ENCODE data around the gene GPC5.
A peak's percentile ranks its signal among the peaks of the same experiment; 100 is the strongest.
"Not testable (repeated sequence)": the region's sequence is repeated elsewhere in the genome, so short reads cannot be mapped to it uniquely, and the experiment has no call there.

Gene GPC5

DNA sequence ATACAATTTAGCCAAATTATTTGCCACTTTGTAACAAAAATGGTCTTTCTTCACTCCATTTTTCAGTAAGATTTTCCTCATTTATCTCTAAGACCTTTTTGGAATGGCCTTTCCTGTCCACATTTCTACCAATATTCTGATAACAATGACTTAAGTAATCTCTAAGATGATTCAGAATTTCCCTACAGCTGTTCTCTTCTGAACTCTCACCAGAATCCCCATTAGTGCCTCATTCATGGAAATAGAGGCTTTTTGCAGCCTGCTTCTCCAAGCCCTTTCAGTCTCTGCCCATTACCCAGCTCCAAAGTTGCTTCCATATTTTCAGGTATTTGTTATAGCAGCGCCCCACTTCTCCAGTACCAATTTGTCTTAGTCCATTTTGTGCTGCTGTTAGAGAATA is 867.0 kb downstream of the GPC5 start:
- DNase-seq (ENCODE audit: low spot score), result no peak

DNA sequence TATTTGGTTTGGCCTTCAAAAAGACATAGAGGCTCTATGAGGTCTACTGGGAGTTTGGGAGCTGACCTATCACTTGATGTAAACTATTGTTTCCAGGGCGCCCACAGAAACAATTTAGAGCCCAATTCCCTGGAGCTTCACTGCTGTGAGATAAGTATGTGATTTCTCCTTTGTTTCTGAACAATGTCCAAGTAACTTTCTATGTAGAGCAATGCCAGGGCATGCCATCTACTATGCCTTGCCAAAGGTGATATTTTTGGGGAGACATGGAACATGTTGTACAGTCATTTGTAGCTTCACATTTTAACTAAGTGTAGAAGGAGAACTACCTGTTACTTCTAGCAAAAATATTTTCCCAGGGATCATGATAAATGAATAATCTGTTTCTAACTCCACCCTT is 872.6 kb downstream of the GPC5 start:
- no peak for DNase-seq (ENCODE audit: low spot score)

DNA sequence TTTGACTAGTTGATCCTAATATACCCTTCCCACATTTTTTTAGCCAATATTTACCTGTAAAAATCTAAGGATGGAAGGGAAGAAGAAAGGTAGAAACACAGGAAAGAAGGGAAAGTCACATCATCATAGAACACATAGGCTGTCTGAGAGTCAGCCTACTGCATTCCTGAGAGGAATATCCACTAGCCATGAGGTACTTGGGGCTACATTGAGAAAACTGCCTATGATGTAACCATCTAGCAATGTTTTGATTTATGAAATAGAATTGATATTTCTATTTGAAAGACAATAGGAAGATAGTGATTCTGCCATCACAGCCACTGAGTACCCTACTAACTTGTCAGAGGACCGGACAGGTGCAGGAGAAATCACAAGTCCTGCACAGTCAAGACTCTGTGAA is 873.8 kb downstream of the GPC5 start:
- no peak for DNase-seq (ENCODE audit: low spot score)

DNA sequence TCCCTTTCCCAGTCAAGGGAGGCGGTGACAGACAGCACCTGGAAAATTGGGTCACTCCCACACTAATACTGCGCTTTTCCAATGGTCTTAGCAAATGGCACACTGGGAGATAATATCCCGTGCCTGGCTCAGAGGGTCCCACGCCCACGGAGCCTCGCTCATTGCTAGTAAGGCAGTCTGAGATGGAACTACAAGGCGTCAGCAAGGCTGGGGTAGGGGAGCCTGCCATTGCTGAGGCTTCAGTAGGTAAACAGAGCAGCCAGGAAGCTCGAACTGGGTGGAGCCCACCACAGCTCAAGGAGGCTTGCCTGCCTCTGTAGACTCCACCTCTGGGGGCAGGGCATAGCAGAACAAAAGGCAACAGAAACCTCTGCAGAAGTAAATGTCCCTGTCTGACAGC is 882.6 kb downstream of the GPC5 start:
- not testable (repeated sequence) for DNase-seq (ENCODE audit: low spot score)

DNA sequence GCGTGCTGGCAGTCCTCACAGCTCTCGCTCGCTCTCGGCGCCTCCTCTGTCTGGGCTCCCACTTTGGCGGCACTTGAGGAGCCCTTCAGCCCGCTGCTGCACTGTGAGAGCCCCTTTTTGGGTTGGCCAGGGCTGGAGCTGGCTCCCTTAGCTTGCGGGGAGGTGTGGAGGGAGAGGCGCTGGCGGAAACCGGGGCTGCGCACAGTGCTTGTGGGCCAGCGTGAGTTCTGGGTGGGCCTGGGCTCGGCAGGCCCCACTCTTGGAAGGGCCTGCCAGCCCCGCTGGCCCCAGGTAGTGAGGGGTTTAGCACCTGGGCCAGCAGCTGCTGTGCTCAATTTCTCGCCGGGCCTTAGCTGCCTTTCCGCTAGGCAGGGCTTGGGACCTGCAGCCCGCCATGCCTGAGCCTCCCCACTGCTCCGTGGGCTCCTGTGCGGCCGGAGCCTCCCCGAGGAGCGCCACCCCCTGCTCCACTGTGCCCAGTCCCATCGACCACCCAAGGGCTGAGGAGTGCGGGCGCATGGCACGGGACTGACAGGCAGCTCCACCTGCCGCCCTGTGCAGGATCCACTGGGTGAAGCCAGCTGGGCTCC is 892.4 kb downstream of the GPC5 start:
- DNase-seq (ENCODE audit: low spot score), result not testable (repeated sequence)

DNA sequence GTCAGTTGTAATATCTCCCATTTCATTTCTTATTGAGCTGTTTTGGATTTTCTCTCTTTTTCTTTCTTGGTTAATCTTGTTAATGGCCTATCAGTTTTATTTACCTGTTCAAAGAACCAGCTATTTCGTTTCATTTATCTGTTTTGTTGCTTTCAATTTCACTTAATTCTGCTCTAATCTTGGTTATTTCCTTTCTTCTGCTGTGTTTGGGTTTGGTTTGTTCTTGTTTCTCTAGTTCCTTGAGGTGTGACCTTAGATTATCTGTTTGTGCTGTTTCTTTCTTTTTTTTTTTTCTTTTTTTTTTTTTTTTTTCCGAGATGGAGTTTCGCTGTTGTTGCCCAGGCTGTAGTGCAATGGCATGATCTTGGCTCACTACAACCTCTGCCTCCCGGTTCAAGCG is 896.1 kb downstream of the GPC5 start:
- DNase-seq (ENCODE audit: low spot score), result not testable (repeated sequence)

DNA sequence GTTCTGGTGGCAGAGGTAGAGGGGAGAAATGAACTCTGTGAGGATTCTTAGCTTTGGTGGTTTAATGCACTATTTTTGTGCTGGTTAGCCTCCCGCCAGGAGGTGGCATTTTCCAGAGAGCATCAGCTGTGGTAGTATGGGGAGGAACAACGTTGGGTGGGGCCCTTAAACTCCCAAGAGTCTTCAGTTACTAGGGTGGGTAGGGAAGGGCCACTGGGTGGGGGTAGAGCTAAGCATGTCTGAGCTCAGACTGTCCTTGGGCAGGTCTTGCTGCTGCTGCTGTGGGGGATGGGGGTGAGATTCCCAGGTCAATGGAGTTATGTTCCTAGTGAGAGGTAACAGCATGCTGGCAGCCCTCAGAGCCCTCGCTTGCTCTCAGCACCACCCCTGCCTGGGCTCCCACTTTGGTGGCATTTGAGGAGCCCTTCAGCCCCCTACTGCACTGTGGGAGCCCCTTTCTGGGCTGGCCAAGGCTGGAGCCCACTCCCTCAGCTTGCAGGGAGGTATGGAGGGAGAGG is 897.8 kb downstream of the GPC5 start:
- DNase-seq (ENCODE audit: low spot score), result not testable (repeated sequence)

DNA sequence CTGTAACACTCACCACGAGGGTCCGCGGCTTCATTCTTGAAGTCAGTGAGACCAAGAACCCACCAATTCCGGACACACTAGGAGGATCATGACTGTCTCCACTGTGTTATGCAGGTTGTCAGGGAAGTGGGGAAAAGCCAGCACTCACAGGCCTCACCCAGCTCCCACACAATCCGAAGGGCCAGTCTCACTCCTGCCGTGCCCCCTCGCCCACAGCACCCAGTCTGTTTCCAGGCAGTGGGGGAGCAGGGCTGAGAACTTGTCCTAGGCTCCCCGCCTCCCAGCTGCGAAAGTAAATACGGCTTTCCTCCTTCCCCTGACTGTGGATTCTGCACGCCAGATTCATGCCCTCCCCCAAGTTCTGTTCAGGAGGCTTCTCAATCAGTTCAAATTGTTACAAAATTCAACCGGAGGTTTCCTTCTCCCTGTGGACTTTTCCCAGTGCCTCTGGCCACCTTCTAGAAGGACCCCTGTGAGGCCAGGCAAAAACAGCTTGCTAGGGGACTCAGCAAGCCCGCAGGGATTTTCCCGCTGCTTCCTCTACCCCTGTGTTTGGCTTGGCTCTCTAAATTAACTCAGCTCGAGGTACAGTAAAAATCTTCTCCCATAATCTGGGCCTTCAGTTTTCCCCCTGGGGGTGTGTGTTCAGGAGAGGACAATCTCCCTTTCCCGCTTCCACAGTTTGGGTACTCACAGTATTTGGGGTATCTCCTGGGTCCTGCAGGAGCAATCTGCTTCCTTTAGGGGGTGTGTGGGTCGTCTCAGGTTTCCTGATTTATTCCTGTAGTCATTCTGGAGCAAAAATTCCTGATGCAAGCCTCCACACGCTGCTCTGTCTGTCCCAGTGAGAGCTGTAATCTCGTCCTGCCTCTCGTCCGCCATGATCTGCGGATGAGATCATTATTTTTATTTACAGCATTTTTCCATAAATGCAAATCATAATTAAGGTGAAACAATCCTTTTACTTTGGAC is 899.8 kb downstream of the GPC5 start:
- no peak for DNase-seq (ENCODE audit: low spot score)

DNA sequence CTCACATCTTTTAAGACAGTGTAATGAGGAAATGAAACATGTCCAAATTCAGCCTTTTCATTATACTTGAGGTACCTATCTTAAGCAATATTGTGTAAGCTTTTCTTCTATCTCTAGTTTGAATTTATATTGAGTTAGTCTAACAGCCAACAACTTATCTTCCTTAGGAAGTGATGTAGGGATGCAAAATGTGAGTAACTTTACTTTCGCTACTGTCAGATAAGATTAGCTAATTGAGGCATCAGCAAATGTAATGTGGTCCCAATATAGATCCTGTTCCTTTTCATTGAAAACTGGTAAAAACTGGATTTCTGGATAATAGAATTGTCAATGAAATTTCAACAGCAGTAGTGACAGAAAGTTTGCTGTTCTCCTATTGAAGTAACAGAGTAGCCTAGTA is 902.2 kb downstream of the GPC5 start:
- no peak for DNase-seq (ENCODE audit: low spot score)

DNA sequence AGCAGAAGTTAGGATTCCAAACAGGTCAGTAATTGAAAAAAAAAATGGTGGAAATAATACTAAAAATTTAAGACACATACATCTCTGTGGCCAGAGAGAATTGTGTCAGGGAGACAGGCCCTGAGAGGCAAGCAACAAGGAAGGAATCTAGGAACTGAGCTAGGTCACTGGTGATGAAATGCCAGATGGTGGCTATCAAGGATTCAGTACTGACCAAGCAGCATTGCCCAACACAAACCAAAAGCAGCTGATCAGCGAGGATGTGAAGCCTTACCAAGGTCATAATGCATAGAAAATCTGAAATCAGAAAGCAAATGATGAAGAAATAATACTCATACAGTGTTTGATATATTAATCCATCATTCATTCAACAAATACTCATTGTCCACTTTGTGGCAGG is 905.0 kb downstream of the GPC5 start:
- DNase-seq (ENCODE audit: low spot score), result no peak

DNA sequence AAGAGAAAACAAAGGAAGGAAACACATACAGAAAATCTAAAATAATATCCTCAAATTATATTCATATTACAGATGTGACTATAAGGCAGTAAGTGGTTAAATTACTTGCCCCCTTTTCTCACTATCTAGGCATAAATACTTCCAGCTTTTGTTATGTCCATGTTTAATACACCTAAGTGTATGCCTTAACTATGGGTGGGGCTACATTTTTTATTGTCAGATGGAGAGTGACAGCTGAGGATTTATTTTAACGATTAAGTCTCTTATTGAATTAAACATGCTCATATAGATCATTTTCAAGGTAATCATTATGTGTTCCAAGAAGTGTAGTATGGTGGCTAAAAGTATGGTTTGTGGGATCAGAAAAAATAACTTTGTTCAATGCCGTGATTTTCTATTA is 909.3 kb downstream of the GPC5 start:
- no peak for DNase-seq (ENCODE audit: low spot score)

DNA sequence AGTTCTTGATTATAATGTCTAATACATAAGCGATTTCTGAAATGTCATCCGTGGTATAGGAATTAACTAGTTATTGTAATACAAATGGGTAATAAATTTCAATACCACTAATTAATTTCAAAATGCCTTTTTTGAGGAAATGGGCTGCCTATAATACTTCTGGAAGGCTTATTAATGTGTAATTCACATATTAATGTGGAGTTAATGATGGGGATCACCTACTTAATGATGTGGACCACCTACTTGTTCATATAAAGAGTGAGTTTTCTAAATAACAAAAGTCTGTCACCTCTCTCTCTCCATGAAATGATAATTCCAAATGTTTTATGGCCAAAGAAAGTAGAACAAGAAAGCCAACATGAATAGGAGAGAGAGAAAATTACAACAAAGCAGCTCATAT is 914.4 kb downstream of the GPC5 start:
- DNase-seq (ENCODE audit: low spot score), result no peak

DNA sequence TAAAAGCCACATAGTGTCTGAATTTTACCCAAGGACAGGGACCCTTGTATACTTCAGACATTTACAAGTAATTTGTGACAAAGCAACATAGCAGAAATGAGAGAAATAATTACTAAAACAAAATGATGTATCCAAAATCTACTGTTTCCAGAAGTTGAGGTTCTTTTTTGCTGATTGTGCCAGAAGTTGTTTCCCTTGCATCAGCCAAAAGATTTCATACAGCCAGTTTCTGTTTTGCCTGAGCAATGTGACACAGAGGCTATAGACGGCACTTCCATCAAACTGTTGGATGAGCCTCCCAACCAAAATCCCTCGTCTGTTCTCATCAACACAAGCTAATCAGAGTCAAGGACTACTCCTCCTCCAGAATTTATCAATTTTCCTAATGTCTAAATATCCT is 915.0 kb downstream of the GPC5 start:
- no peak for DNase-seq (ENCODE audit: low spot score)

DNA sequence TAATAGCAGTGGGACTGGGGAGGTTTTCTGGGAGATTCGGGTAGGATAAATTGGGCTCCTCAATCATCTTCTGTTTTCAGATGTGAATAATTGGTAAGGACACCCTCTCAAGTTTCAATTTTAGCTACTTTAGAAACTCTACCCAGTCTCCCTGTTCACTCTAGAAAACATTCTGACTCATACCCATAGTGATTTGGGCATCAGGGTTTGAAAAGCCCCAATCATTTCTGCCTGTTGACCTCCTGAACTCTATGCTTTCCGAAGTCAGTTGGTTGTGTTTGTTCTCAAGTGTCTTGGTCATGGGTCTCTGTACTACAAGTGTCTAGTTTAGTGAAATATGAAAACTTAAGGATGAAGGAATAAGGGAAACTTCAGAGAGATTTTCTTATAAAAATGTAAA is 916.8 kb downstream of the GPC5 start:
- no peak for DNase-seq (ENCODE audit: low spot score)

DNA sequence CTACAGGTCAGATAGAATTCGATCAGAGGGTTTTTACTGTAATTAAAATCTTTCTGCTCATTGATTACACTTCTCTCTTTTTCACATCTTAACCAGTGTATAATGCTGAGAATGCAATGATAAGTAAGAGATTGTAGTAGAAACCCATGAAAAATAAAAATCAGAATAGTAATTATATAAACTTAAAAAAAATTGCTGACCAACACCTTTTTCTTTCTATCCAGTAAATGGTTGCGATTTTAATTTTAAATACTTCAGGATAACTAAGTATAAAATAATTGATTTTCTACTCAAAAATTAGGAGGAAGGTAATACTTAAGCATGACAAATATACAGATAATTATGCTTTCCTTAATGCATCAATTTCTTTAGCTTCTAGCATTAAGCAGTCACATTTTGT is 917.6 kb downstream of the GPC5 start:
- DNase-seq (ENCODE audit: low spot score), result no peak

DNA sequence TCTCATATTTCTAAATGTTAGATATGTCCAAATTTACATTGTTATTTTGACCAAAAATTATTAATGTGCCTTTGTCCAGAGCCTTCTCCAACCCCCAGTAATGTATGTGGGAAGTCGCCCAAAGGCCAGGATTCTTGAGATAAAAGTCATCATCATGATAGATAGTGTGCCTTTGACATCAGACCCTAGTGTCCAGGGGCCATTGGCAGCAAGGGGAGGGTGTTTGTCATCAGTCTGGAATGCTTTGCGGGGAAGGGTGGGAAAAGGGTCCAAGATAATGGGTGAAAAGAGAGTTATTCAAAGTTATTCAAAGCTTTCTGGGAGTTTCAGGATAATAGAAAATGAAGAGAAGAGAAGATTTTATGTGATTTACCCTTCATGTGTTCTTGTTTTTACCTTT is 918.6 kb downstream of the GPC5 start:
- DNase-seq (ENCODE audit: low spot score), result peak; percentile 3

DNA sequence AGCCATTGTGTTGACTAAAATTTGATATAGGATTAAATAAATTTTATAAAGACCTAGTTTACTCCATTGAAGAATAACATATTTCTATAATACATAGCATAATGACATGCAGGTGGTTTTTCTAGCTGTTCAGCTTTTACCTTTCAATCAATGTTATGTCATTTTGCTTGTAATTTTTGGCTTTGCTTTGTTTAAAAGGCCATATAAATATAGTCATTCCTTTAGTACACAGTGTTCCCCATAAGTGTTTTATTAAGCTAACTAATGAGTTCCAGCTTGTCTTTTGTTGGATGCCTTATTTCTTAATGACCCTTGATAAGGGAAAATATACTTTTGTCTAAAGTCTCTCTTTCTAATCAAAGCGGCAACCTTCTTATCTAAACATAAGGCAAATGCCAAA is 921.9 kb downstream of the GPC5 start:
- no peak for DNase-seq (ENCODE audit: low spot score)

DNA sequence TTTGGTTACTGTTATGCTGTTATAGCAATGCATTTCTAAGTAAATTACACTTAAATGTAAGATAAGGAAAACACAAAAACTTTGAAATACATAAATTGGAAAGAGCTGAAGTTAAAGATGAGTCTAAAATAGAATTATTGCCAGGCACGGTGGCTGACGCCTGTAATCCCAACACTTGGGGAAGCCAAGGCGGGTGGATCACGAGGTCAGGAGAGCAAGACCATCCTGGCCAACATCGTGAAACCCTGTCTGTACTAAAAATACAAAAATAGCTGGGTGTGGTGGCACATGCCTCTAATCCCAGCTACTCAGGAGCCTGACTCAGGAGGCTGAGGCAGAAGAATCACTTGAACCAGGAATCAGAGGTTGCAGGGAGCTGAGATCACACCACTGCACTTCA is 922.8 kb downstream of the GPC5 start:
- no peak for DNase-seq (ENCODE audit: low spot score)

DNA sequence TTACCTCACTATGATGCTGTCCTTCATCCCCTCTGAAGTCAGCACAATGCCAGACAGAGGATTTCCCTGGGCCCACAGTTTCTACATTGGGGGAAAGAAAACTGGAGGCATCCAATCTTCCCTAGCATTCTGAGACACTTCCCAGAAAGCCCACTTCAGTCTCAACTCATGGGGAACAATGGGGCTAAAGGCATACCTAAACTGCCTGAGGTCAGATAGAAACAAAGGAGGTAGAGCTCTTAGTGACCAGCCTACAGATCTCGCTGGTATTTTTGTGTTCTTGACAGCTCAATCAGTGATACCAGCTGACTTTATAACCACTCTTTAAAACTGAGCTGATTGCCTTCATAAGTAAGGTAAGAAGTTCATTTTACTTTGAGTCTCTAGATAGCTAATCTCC is 947.2 kb downstream of the GPC5 start:
- DNase-seq (ENCODE audit: low spot score), result no peak

DNA sequence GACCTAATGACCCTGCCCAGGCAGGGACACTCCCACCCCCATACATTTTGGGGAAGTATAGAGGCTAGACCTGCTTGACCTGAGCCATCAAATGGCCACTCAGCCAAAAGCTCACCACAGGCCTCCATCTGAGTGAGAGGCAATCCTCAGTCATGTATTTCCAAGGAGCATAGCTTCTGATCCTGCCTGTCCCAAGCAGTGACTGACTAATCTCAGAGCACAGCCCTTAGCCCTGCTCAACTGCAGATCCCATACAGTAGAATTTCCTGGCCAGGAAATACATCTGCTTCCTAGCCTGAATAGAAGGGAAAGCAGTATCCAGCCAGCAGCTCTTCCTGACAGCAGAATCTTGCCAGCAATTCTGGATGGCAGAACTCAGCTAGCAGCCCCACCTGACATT is 947.6 kb downstream of the GPC5 start:
- DNase-seq (ENCODE audit: low spot score), result no peak

DNA sequence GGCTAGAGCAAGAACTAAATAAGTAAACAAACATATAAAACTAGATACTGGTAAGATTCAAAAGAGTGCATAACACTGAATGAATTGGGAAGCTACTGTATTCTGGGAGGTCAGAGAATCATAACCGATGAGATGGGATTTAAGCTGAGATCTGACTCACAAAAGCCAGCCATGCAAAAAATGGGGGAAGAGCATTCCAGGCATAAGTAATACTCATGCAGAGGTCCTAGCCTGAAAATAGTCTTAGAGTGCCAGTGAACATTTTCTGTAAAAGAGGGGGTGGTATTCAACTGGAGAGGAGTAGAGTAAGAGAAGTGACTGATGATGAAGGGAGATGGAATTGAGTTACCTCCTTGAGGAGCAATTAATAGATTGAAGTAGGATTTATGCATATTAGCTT is 956.2 kb downstream of the GPC5 start:
- peak; percentile 32 for DNase-seq (ENCODE audit: low spot score)

DNA sequence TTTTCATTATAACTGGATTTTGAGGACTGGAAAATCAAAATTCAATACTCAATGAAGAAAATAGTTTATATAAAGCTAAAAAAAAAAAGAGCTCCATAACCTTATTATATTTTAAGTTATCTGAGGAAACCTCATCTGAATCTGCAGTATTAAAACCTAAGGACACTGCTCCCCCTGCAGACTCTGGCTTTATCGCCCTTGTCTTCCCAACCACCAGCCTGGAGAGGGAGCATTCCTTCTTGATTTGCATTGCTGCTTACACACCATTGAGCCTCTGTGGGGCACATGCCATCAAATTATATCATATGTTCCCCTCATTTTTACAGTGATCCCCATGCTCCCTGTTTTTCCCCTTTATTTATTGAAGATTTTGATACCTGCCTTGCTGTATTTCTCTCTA is 956.8 kb downstream of the GPC5 start:
- DNase-seq (ENCODE audit: low spot score), result peak; percentile 2

DNA sequence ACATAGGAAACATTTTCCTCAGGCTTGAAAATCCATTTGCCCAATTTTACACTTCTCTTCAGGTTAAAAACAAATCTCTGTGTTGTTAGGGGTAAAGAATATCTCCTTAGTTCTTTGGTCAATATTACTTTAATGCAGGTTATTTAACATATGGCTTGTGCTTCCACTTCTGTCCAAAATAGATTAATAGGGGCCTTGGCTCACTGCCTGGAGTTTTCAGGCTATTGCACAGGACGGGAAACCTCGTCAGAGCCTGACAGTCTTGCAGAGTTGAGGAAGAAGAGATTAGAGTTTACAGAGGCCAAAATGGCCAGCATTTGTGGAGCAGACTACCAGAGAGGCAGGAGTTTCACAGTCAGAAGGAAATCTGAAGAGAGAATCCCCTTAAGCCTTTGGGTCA is 964.3 kb downstream of the GPC5 start:
- no peak for DNase-seq (ENCODE audit: low spot score)

DNA sequence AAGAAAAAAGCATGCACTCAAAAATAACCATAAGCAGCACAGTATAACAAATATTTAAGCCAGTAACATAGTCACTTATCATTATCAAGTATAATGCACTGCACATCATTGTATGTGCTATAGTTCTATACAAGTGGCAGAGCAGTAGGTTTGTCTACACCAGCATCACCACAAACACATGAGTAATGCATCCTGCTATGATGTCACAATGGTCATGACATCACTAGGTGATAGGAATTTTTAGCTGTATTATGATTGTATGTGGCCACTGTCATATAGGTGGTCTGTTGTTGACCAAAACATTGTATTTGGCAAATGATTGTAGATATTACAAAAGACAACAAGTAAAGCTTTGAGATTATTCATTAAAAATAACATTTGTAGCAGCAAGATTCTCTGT is 967.5 kb downstream of the GPC5 start:
- no peak for DNase-seq (ENCODE audit: low spot score)

Measured in kidney tubule cell (primary cell).